HG03025 (cell line): Measurements from ENCODE around the gene RAB9A.
A peak's percentile ranks its signal among the peaks of the same experiment; 100 is the strongest.

Experiments used
- ATAC-seq: cut with Tn5 transposase; IDR thresholded peaks from one replicate; pipeline ENCODE4 v1.9.1; 2021; ENCODE audit warnings: mild to moderate bottlenecking, moderate library complexity; ENCODE audit not compliant: unreplicated experiment, low FRiP score

Gene RAB9A

GRCh38 chrX:13741695-13742094 lies 52.8 kb downstream of the RAB9A start:
- ATAC-seq = no peak

GRCh38 chrX:13742397-13743176 lies 53.7 kb downstream of the RAB9A start:
- peak; percentile 85 for ATAC-seq

- ATAC-seq = no peak
Measured at GRCh38 chrX:13747836-13748235, 58.9 kb downstream of the RAB9A start.

- no peak for ATAC-seq
Measured at GRCh38 chrX:13748486-13748885, 59.6 kb downstream of the RAB9A start.

- no peak for ATAC-seq
Measured at GRCh38 chrX:13750204-13750603, 61.3 kb downstream of the RAB9A start.

- no peak for ATAC-seq
Measured at GRCh38 chrX:13750812-13751211, 61.9 kb downstream of the RAB9A start.

GRCh38 chrX:13752141-13752540 lies 63.2 kb downstream of the RAB9A start:
- ATAC-seq = no peak

- no peak for ATAC-seq
Measured at GRCh38 chrX:13752646-13753045, 63.7 kb downstream of the RAB9A start.

GRCh38 chrX:13754765-13755164 lies 65.8 kb downstream of the RAB9A start:
- ATAC-seq = no peak

- ATAC-seq = no peak
Measured at GRCh38 chrX:13755254-13755653, 66.3 kb downstream of the RAB9A start.

GRCh38 chrX:13756381-13756780 lies 67.5 kb downstream of the RAB9A start:
- ATAC-seq = no peak

GRCh38 chrX:13759152-13759718 lies 70.3 kb downstream of the RAB9A start:
- peak; percentile 81 for ATAC-seq
